HG03439 (cell line): ENCODE data around the gene FRMPD1.
A peak's percentile ranks its signal among the peaks of the same experiment; 100 is the strongest.
"Not testable (repeated sequence)": the region's sequence is repeated elsewhere in the genome, so short reads cannot be mapped to it uniquely, and the experiment has no call there.

Experiments
- ATAC-seq: cut with Tn5 transposase; IDR thresholded peaks from one replicate; pipeline ENCODE4 v1.9.1; 2021; ENCODE audit warnings: mild to moderate bottlenecking, moderate library complexity; ENCODE audit not compliant: unreplicated experiment

The FRMPD1 gene

GRCh38 chr9:37730839-37731238 is 80.1 kb downstream of the FRMPD1 start:
- no peak for ATAC-seq

- ATAC-seq, result no peak
These were observed 81.5 kb downstream of the FRMPD1 start for GRCh38 chr9:37732086-37732741.

- ATAC-seq, result no peak
These were observed 82.2 kb downstream of the FRMPD1 start for GRCh38 chr9:37732952-37733351.

- ATAC-seq, result no peak
These were observed 88.5 kb downstream of the FRMPD1 start for GRCh38 chr9:37739222-37739621.

GRCh38 chr9:37740128-37740527 is 89.4 kb downstream of the FRMPD1 start:
- no peak for ATAC-seq

GRCh38 chr9:37740631-37741328 is 90.0 kb downstream of the FRMPD1 start:
- ATAC-seq, result no peak

- no peak for ATAC-seq
These were observed 95.2 kb downstream of the FRMPD1 start for GRCh38 chr9:37745970-37746369.

- no peak for ATAC-seq
These were observed 95.9 kb downstream of the FRMPD1 start for GRCh38 chr9:37746448-37747270.

GRCh38 chr9:37747271-37747753 is 96.6 kb downstream of the FRMPD1 start:
- ATAC-seq, result peak; percentile 92

- no peak for ATAC-seq
These were observed 98.4 kb downstream of the FRMPD1 start for GRCh38 chr9:37749129-37749528.

GRCh38 chr9:37751186-37751585 is 100.4 kb downstream of the FRMPD1 start:
- no peak for ATAC-seq

GRCh38 chr9:37751704-37752103 is 101.0 kb downstream of the FRMPD1 start:
- ATAC-seq, result not testable (repeated sequence)

- not testable (repeated sequence) for ATAC-seq
These were observed 101.4 kb downstream of the FRMPD1 start for GRCh38 chr9:37752112-37752511.

- no peak for ATAC-seq
These were observed 102.1 kb downstream of the FRMPD1 start for GRCh38 chr9:37752642-37753488.

- peak; percentile 88 for ATAC-seq
These were observed 102.9 kb downstream of the FRMPD1 start, which contains the start of gene TRMT10B for GRCh38 chr9:37753489-37754190. TSS of gene TRMT10B (plus strand) at chr9:37753805. CDS start at chr9:37761932, 8,127 bp downstream.

- ATAC-seq, result no peak
These were observed 108.0 kb downstream of the FRMPD1 start for GRCh38 chr9:37758747-37759146.

- ATAC-seq, result no peak
These were observed 109.8 kb downstream of the FRMPD1 start for GRCh38 chr9:37760416-37761161.

- ATAC-seq, result no peak
These were observed 110.8 kb downstream of the FRMPD1 start for GRCh38 chr9:37761511-37761910.

- ATAC-seq, result not testable (repeated sequence)
These were observed 114.5 kb downstream of the FRMPD1 start for GRCh38 chr9:37765263-37765662.
